ENCODE results near the gene LYRM1.
"Not testable (repeated sequence)": the region's sequence is repeated elsewhere in the genome, so short reads cannot be mapped to it uniquely, and the experiment has no call there.

The LYRM1 gene

GRCh38 chr16:20940871-20941635, 40.5 kb downstream of the LYRM1 start:
- DNase-seq = no peak

- DNase-seq = no peak
These were observed 41.0 kb downstream of the LYRM1 start for GRCh38 chr16:20941636-20941926.

GRCh38 chr16:20942256-20942655, 41.7 kb downstream of the LYRM1 start:
- no peak for DNase-seq

- no peak for DNase-seq
These were observed 44.4 kb downstream of the LYRM1 start for GRCh38 chr16:20944861-20945574.

DNA sequence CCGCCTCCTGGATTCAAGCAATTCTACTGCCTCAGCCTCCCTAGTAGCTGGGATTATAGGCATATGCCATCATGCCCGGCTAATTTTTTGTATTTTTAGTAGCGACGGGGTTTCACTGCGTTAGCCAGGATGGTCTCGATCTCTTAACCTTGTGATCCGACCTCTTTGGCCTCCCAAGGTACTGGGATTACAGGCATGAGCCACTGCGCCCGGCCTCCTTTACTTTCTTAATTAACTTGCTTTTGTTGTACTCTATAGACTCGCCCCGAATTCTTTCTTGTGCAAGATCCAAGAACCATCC, 45.0 kb downstream of the LYRM1 start:
- DNase-seq = not testable (repeated sequence)

DNA sequence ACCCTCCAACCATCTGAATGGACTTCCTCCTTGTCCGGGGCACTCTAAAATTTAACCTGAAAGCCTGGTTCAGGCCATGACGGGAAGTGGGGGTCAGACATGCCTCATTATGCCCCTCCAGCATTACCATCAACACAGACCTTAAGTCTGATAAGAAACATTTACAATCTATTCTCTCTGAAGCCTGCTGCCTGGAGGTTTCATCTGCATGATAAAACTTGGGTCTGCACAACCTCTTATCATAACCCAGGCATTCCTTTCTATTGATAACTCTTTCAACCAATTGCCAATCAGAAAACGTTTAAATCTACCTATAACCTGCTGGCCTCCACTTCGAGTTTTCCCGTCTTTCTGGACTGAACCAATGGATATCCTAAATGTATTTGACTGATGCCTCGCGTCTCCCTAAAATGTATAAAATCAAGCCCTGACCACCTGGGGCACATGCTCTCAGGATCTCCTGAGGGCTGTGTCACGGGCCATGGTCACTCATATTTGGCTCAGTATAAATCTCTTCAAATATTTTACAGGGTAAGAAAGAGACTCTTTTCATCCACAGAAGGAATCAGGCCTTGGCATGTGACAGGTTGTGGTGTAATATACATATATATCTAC, 45.6 kb downstream of the LYRM1 start:
- DNase-seq = no peak

GRCh38 chr16:20948444-20948843, 47.9 kb downstream of the LYRM1 start:
- DNase-seq = no peak

GRCh38 chr16:20949660-20950059, 49.1 kb downstream of the LYRM1 start:
- DNase-seq = no peak

- no peak for DNase-seq
These were observed 49.7 kb downstream of the LYRM1 start for GRCh38 chr16:20950294-20950693.

DNA sequence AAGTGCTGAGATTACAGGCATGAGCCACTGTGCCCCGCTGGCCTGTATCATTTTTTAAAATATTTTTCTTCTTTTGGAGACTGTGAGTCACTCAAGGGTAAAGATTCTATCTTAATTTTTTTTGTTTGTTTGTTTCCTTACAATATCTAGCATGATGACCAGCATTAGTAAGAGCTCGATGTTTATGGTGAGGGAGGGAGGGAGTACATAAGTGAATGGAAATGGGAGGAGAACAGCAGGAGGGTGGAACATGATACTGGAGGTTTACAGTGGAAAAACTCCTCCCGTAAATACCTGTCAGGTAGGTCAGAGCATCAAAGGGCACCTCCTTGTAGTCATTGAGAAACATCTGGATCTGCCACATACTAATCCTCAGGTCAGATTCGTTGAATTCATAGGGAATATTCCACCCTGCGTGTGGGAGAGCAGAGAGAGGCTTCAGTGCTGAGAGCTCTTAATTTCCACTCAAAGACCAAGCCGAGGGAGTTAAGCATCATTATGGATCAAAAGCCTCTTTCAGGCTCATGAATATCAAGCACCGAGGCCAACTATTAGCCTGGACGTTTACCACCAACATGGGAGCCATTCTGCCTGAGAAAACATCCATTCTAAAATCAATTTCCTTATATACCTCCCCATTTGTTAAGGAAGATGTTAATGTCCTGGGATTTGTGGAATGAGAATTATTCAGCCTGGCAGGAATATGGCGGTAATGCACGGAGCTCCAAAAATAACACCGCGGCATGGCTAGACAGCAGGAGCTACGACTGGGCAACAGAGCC, 51.8 kb downstream of the LYRM1 start:
- DNase-seq = no peak

GRCh38 chr16:20954574-20954973, 54.0 kb downstream of the LYRM1 start:
- DNase-seq = no peak

- no peak for DNase-seq
These were observed 55.7 kb downstream of the LYRM1 start for GRCh38 chr16:20956319-20956718.

- no peak for DNase-seq
These were observed 56.6 kb downstream of the LYRM1 start for GRCh38 chr16:20957153-20957552.

- DNase-seq = no peak
These were observed 60.3 kb downstream of the LYRM1 start for GRCh38 chr16:20960899-20961298.

- DNase-seq = no peak
These were observed 68.2 kb downstream of the LYRM1 start for GRCh38 chr16:20968765-20969164.

DNA sequence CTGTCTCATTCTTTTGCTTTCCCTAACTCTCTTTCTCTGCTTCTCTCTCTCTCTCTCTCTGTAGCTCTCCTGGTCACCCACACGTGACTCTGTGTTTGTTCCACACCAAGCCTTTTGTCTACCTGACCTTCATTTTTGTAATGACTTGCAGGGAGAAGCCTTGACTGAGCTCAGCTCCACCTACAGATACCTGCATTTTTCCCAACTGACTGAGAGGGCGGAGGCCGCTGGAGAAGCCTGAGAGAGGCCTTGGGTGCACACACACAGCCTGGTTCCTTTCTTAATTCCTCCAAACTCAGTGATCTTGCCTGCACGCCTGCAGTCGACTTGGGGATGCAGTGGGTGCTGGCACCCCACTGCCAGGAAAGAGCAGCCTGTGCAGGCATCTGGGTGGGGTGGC, 68.8 kb downstream of the LYRM1 start:
- no peak for DNase-seq

DNA sequence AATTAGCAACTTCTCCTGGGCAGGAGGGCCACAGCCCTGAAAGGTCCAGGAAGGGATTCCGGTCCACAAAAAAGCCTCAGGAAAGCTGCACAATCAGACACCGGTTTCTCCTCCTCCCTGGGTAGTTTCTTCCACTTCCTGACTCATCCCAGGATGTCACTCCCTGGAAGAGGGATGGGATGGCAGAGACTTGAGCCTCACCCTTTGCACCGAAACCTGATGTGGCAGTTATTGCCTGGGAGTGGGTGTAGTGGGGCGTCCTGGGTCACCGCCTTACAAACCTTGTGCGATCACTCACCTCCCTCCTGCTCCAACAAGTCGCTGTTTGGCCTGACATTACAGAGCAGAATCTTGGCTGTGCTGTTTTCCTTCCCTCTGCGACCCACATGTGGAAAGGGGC, 70.8 kb downstream of the LYRM1 start:
- no peak for DNase-seq

DNA sequence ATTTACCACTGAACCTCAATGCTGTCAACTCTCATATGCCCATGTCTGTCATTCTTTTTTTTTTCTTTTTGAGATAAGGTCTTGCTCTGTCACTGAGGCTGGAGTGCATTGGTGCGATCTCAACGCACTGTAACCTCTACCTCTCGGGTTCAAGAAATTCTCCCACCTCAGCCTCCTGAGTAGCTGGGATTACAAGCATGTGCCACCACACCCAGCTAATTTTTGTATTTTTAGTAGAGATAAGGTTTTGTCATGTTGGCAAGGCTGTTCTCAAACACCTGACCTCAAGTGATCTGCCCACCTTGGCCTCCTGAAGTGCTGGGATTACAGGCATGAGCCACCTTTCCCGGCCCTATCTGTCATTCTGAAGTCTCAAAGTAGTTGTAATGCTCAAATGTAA, 72.6 kb downstream of the LYRM1 start:
- DNase-seq = not testable (repeated sequence)
